ENCODE data around the gene CACNA1B. TPM values are rescaled to one million over a fixed set of nuclear protein-coding genes. Genes with fewer than 3 reads are reported as not detected.
A peak's percentile ranks its signal among the peaks of the same experiment; 100 is the strongest.
"Not testable (repeated sequence)": the region's sequence is repeated elsewhere in the genome, so short reads cannot be mapped to it uniquely, and the experiment has no call there.

The CACNA1B gene
- total RNA-seq, 2 donors from 2014 or later = 0.19 to 0.42 TPM

DNA sequence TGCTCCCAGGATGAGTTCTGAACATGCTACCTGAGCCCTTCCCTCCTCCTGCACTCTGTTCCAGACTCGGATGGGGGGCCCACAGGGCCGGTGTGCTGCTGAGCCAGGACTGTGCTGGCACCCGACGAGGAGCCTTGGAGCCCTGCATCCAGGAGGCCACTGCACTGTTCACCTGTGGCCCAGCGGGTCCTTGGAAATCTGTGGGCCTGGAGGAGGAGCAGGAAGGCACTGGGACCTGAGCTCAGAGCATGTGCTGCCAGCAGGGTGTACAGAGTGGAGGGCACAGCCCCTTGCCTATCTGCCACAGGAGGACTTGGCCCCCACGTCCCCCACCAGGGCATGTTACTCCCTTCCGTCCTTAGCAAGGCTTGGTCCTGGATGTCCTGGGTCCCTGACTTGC, 265.9 kb downstream of the CACNA1B start:
- H3K9ac ChIP-seq (ENCODE audit: low read depth in 2 of 2, low read length in 2 of 2); H3K27ac ChIP-seq; intact Hi-C loops (cut with DNase I); H3K36me3 ChIP-seq; H3K9me3 ChIP-seq; DNase-seq; H3K4me1 ChIP-seq; H3K4me3 ChIP-seq; H3K27me3 ChIP-seq: not testable (repeated sequence)

DNA sequence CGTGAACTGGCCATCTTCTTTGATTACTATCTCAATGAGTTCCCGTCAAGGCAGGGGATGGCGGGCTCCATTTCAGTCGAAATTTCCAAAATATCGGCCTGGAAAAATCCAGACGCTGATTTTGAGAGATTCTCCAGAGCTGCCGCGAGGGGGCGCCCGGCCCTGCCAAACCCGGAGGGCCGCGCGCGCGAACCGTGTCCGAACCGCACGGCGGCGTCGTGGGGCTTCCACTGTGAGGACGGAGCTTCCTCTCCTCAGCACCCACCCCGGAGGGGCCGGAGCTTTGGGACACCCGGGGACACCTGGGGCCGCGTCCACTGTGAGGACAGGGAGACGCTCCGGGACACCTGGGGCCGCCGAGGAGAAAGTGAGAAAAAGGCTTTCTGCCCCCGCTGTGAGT, 270.0 kb downstream of the CACNA1B start:
- H3K4me1 ChIP-seq; H3K9ac ChIP-seq (ENCODE audit: low read depth in 2 of 2, low read length in 2 of 2); H3K36me3 ChIP-seq; H3K27me3 ChIP-seq; H3K27ac ChIP-seq; intact Hi-C loops (cut with DNase I); H3K9me3 ChIP-seq; H3K4me3 ChIP-seq: not testable (repeated sequence)
- peak; percentile 44 for DNase-seq

GRCh38 chr9:138149672-138150656, 272.4 kb downstream of the CACNA1B start:
- H3K4me1 ChIP-seq; H3K9me3 ChIP-seq; H3K36me3 ChIP-seq; H3K27ac ChIP-seq; intact Hi-C loops (cut with DNase I); H3K27me3 ChIP-seq: not testable (repeated sequence)
- Histone ChIP-seq H3K4me3 (peak overlapping the region; percentile 43), H3K9ac (ENCODE audit: low read depth in 2 of 2, low read length in 2 of 2) (peak overlapping the region in 1 of 2 donors; percentile 24)
- TF ChIP-seq, protein P1, sequence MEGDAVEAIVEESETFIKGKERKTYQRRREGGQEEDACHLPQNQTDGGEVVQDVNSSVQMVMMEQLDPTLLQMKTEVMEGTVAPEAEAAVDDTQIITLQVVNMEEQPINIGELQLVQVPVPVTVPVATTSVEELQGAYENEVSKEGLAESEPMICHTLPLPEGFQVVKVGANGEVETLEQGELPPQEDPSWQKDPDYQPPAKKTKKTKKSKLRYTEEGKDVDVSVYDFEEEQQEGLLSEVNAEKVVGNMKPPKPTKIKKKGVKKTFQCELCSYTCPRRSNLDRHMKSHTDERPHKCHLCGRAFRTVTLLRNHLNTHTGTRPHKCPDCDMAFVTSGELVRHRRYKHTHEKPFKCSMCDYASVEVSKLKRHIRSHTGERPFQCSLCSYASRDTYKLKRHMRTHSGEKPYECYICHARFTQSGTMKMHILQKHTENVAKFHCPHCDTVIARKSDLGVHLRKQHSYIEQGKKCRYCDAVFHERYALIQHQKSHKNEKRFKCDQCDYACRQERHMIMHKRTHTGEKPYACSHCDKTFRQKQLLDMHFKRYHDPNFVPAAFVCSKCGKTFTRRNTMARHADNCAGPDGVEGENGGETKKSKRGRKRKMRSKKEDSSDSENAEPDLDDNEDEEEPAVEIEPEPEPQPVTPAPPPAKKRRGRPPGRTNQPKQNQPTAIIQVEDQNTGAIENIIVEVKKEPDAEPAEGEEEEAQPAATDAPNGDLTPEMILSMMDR (IDR thresholded peaks at IDR 0.05) = peak; percentile 34
- peak; percentile 32 for DNase-seq

DNA sequence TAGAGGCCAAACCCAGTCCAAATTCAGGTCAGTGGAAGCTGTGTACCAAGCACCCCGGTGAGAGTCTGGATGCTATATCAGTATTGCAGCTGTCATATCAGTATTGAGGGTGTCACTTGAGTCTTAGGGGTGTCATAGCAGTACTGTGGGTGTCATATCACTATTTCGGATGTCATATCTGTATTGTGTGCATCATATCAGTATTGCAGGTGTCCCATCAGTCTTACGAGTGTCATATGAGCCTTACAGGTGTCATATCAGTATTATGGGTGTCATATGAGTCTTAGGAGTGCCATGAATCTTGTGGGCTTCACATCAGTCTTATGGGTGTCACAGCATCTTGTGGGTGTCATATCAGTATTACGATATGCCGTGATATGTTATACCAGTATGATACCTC, 278.2 kb downstream of the CACNA1B start:
- H3K9ac ChIP-seq (ENCODE audit: low read depth in 2 of 2, low read length in 2 of 2); H3K27ac ChIP-seq; H3K4me3 ChIP-seq; H3K4me1 ChIP-seq; intact Hi-C loops (cut with DNase I); H3K27me3 ChIP-seq; H3K9me3 ChIP-seq; H3K36me3 ChIP-seq; DNase-seq: not testable (repeated sequence)

DNA sequence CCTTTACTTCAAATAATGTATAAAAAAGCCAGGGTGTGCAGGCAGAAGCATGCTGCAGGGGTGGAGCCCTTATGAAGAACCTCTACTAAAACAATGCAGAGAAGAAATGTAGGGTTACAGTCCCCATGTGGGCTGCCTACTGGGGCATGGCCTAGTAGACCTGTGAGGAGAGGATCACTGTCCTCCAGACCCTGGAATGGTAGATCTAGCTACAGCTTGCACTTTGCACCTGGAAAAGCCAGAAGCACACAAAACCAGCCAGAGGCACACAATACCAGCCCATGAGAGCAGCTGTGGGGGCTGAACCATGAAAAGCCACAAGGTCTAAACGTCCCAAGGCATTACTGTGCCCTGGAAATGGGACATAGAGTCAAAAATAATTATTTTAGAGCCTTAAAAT, 289.2 kb downstream of the CACNA1B start:
- H3K36me3 ChIP-seq; H3K4me3 ChIP-seq; H3K27ac ChIP-seq; H3K9ac ChIP-seq (ENCODE audit: low read depth in 2 of 2, low read length in 2 of 2); H3K27me3 ChIP-seq; H3K9me3 ChIP-seq; intact Hi-C loops (cut with DNase I); DNase-seq; H3K4me1 ChIP-seq: not testable (repeated sequence)

Small RNAs within 50 kb of the gene (microRNA-seq; reads per million reads assigned to microRNA genes)
- not detected for gene MIR602

Data from colonic mucosa (tissue), 4 donors.